H1 (cell line): ENCODE data around the gene ZCCHC17.

Experiments used
- BRCA1 ChIP-seq: IDR thresholded peaks from 2 replicates; pipeline ENCODE4 v1.6.1; 2012; ENCODE audit warnings: low read depth, low read length, improper control_type of control experiment
- EGR1 ChIP-seq: IDR thresholded peaks from 2 replicates; pipeline ENCODE4 v1.6.1; 2011; ENCODE audit warnings: low read depth, low read length, borderline replicate concordance
- EP300 ChIP-seq, 2 experiments: IDR thresholded peaks; 1 replicate in 1 of 2; 2 replicates in 1 of 2; pipeline ENCODE4 v1.6.1; 2011 to 2012; ENCODE audit warnings: low read depth in 2 of 2, low read length in 2 of 2, mild to moderate bottlenecking in 2 of 2, borderline replicate concordance in 1 of 2, inconsistent platforms in 1 of 2, moderate library complexity in 1 of 2
- EZH2 ChIP-seq: fragments of 200-600 bp; sonication (generic); IDR thresholded peaks from 2 replicates; pipeline ENCODE4 v1.7.1; 2012; ENCODE audit warnings: low read depth, mild to moderate bottlenecking, moderate library complexity, low read length, inconsistent platforms; ENCODE audit not compliant: severe bottlenecking
- FOSL1 ChIP-seq: IDR thresholded peaks from 2 replicates; pipeline ENCODE4 v1.6.1; 2011; ENCODE audit warnings: mild to moderate bottlenecking, low read depth, low read length, moderate library complexity; ENCODE audit not compliant: insufficient read depth
- HDAC2 ChIP-seq, 2 experiments: fragments of 300-600 bp in 1 of 2; sonication (generic) in 1 of 2; IDR thresholded peaks; 2 replicates each; pipeline ENCODE4 v1.6.1; 2011 to 2012; ENCODE audit warnings: low read depth in 2 of 2, low read length in 2 of 2, mild to moderate bottlenecking in 2 of 2, moderate library complexity in 2 of 2, borderline replicate concordance in 1 of 2, inconsistent platforms in 1 of 2
- HDAC6 ChIP-seq: IDR thresholded peaks from one replicate; pipeline ENCODE4 v1.7.1; 2012; ENCODE audit warnings: low read depth, mild to moderate bottlenecking, inconsistent platforms, low read length, moderate library complexity
- NANOG ChIP-seq: IDR thresholded peaks from 2 replicates; pipeline ENCODE4 v1.6.1; 2011; ENCODE audit warnings: low read length, low read depth, mild to moderate bottlenecking, inconsistent platforms; ENCODE audit not compliant: insufficient read depth, poor library complexity, severe bottlenecking
- POLR2A ChIP-seq, 2 experiments: IDR thresholded peaks; 1 replicate in 1 of 2; 2 replicates in 1 of 2; pipeline ENCODE4 v1.6.1; 2011; ENCODE audit warnings: low read depth in 2 of 2, low read length in 2 of 2, mild to moderate bottlenecking in 2 of 2; ENCODE audit errors: control extremely low read depth in 1 of 2
- POLR2AphosphoS5 ChIP-seq: IDR thresholded peaks from 2 replicates; pipeline ENCODE4 v1.6.1; 2011; ENCODE audit warnings: low read depth, low read length
- SIN3A ChIP-seq, 2 experiments: IDR thresholded peaks in 1 of 2; conservative IDR thresholded peaks in 1 of 2; 2 replicates each; pipeline ENCODE4 v1.6.1; 2011 to 2012; ENCODE audit warnings: low read length in 2 of 2, improper control_type of control experiment in 1 of 2, low read depth in 1 of 2, mild to moderate bottlenecking in 1 of 2
- TAF1 ChIP-seq: IDR thresholded peaks from 2 replicates; pipeline ENCODE4 v1.6.1; 2011; ENCODE audit warnings: mild to moderate bottlenecking, low read depth, low read length
- TF ChIP-seq, protein P1 (sequence below), 3 experiments: IDR thresholded peaks; 1 replicate in 2 of 3; 2 replicates in 1 of 3; pipeline versions ENCODE4 v1.5.1 to v1.6.1; 2011; ENCODE audit warnings: low read length in 3 of 3, mild to moderate bottlenecking in 3 of 3, inconsistent platforms in 2 of 3, low read depth in 1 of 3, moderate library complexity in 1 of 3; ENCODE audit not compliant: insufficient read depth in 1 of 3; ENCODE audit errors: control extremely low read depth in 1 of 3
- TF ChIP-seq, protein P2 (sequence below): IDR thresholded peaks from 2 replicates; pipeline ENCODE4 v1.6.1; 2012; ENCODE audit warnings: inconsistent platforms

DNA sequence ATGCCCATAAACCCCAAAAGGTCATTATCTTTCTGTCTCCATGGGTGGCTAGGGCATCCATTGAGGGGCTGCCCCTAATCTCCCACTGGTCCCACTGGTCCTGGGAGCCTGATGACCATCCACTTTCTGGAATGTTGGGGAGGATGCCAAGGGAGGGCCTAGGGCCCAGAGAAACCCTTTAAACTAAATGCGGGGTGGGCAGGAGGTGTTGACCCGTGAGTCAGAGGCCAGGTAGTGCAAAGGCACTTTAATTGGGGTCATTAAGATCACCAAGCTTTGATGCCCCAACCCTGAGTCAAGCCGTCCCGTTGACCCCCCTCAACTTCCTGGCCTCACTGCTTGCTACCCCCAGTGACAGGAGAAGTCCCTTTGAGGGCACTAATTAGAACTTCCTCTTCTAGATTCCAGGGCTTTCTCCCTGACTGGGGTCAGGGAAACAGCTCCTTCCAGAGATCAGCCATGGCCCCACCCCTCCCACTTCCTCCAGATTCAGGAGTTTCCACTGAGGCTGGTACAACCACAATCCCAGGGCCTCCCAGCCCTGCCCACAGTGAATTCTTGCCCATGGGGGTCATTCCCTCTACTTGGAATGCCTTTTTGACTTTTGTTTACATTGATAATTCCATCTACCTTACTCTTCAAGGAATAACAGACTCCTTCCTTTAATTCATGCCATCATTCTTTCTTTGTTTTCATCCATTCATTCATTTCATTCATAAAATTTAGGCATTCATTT lies 100.7 kb downstream of the ZCCHC17 start:
- TF ChIP-seq, protein P1, sequence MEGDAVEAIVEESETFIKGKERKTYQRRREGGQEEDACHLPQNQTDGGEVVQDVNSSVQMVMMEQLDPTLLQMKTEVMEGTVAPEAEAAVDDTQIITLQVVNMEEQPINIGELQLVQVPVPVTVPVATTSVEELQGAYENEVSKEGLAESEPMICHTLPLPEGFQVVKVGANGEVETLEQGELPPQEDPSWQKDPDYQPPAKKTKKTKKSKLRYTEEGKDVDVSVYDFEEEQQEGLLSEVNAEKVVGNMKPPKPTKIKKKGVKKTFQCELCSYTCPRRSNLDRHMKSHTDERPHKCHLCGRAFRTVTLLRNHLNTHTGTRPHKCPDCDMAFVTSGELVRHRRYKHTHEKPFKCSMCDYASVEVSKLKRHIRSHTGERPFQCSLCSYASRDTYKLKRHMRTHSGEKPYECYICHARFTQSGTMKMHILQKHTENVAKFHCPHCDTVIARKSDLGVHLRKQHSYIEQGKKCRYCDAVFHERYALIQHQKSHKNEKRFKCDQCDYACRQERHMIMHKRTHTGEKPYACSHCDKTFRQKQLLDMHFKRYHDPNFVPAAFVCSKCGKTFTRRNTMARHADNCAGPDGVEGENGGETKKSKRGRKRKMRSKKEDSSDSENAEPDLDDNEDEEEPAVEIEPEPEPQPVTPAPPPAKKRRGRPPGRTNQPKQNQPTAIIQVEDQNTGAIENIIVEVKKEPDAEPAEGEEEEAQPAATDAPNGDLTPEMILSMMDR (IDR thresholded peaks at IDR 0.05; ENCODE audit: control extremely low read depth in 1 of 3, insufficient read depth in 1 of 3, low read depth in 1 of 3, low read length in 3 of 3), result no peak
- TF ChIP-seq BRCA1 (no peak), EGR1 (no peak), POLR2A (IDR thresholded peaks at IDR 0.05; ENCODE audit: control extremely low read depth in 1 of 2, low read depth in 2 of 2, low read length in 2 of 2) (no peak), FOSL1 (no peak), HDAC6 (no peak), NANOG (no peak), SIN3A (conservative IDR thresholded peaks at IDR 0.05 in 1 of 2, IDR thresholded peaks at IDR 0.05 in 1 of 2; ENCODE audit: low read depth in 1 of 2, low read length in 2 of 2) (no peak), POLR2AphosphoS5 (no peak), EZH2 (no peak), HDAC2 (IDR thresholded peaks at IDR 0.05; ENCODE audit: borderline replicate concordance in 1 of 2, low read depth in 2 of 2, low read length in 2 of 2) (no peak), EP300 (IDR thresholded peaks at IDR 0.05; ENCODE audit: borderline replicate concordance in 1 of 2, low read depth in 2 of 2, low read length in 2 of 2) (no peak), TAF1 (no peak)
- TF ChIP-seq, protein P2, sequence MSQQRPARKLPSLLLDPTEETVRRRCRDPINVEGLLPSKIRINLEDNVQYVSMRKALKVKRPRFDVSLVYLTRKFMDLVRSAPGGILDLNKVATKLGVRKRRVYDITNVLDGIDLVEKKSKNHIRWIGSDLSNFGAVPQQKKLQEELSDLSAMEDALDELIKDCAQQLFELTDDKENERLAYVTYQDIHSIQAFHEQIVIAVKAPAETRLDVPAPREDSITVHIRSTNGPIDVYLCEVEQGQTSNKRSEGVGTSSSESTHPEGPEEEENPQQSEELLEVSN, result no peak
